Measurements from ENCODE around the gene P2RX3. TPM values are rescaled to one million over a fixed set of nuclear protein-coding genes. Genes with fewer than 3 reads are reported as not detected.

P2RX3 gene
- total RNA-seq, 1 experiment from 2014 or later, result 0.15 TPM

DNA sequence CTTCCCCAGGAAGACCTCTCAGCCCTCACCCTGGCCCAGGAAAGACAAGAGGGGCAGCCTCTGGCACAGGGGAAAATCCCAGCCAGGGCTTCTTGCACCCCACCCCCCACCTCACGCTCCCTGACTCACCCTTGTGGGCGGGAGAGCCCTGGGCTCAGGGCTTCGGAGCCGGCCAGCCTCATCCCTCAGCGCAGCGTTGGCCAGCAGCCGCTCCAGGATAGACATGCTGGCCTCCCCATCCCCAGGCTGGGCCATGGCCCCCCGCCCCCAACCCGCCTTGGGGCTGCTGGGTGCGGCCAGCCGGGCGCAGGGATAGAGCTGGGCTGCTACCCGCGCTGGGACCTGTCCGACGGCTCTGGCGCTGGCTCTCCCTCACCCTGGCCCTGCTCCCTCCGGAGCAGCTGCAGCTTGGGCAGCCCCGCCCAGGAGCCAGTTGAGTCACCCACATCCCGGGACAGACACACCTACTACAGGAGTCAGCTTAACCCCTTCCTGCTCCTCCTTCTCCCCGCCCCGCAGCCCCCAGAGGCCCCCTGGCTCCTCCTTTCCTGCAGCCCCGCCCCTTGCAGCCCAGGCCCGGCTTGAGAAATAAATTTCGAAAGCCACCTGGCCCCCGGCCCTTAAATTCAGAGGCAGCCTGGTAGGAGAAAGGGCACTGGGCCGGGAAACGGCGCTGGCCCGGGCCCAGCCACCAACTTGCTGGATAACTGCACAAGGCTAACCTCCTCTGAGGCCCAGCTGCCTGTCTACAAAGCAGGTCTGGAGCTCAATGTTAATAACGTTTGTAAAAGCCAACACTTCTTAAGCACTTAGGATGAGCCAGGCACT is 26.8 kb upstream of the P2RX3 start:
- Histone ChIP-seq H2BK5ac (ENCODE audit: insufficient read length, low read length) (no peak overlapping the region), H3K4ac (ENCODE audit: low read depth, low read length) (no peak overlapping the region), H3K79me1 (ENCODE audit: insufficient read depth, low read depth, low read length, poor library complexity, severe bottlenecking) (no peaks in the 10 kb centered on the region), H4K91ac (ENCODE audit: insufficient read length, low read depth, low read length) (no peak overlapping the region), H3K23me2 (ENCODE audit: insufficient read length, low read depth, low read length, poor library complexity, severe bottlenecking) (peaks cover 6% of the 10 kb centered on the region), H3K4me2 (ENCODE audit: insufficient read depth, insufficient read length, low read length) (peak overlapping the region; percentile 48), H3K14ac (ENCODE audit: insufficient read depth, low read length) (peak overlapping the region; percentile 46; the same call in 1 of the 2 replicates), H2AFZ (ENCODE audit: low read length) (no peak overlapping the region), H2BK12ac (ENCODE audit: insufficient read length, low read depth, low read length) (no peak overlapping the region), H3K4me1 (ENCODE audit: insufficient read depth, low read length) (peaks cover 20% of the 10 kb centered on the region), H3K27ac (ENCODE audit: insufficient read length, low read depth, low read length) (no peak overlapping the region), H4K5ac (ENCODE audit: insufficient read length, low read depth, low read length) (no peak overlapping the region), H4K20me1 (ENCODE audit: control insufficient read depth, insufficient read depth, insufficient read length) (no peaks in the 10 kb centered on the region), H3K9me3 (ENCODE audit: control insufficient read depth, low read depth, low read length) (no peaks in the 10 kb centered on the region), H2BK15ac (ENCODE audit: low read depth, low read length) (no peak overlapping the region), H2BK120ac (ENCODE audit: low read depth, low read length, poor library complexity, severe bottlenecking) (no peak overlapping the region), H3K9ac (ENCODE audit: extremely low read depth, insufficient read length, low read length) (peak overlapping the region; percentile 2), H3K23ac (ENCODE audit: insufficient read length, low read depth, low read length) (no peak overlapping the region), H3K18ac (ENCODE audit: insufficient read length, low read depth, low read length) (peak overlapping the region; percentile 35), H3K56ac (ENCODE audit: insufficient read length, low read depth, low read length) (no peak overlapping the region), H3T11ph (ENCODE audit: low read length) (no peak overlapping the region), H2AK5ac (ENCODE audit: insufficient read length, low read length) (no peak overlapping the region), H3K79me2 (ENCODE audit: insufficient read depth, low read length) (peaks cover 5% of the 10 kb centered on the region; the same call in 1 of the 2 replicates), H2BK20ac (ENCODE audit: low read depth, low read length, poor library complexity, severe bottlenecking) (no peak overlapping the region), H3K27me3 (ENCODE audit: insufficient read depth, low read length) (no peaks in the 10 kb centered on the region), H4K8ac (replicated peaks; ENCODE audit: insufficient read length, low read depth, low read length) (no peak overlapping the region)
- peak overlapping the region; percentile 47 to 68; a peak in 4 of 5 replicates for H3K4me3 Mint-ChIP-seq
- H3K4me1 Mint-ChIP-seq, result peaks cover 24 to 25% of the 10 kb centered on the region in 2 experiments
- TF ChIP-seq, protein P1, sequence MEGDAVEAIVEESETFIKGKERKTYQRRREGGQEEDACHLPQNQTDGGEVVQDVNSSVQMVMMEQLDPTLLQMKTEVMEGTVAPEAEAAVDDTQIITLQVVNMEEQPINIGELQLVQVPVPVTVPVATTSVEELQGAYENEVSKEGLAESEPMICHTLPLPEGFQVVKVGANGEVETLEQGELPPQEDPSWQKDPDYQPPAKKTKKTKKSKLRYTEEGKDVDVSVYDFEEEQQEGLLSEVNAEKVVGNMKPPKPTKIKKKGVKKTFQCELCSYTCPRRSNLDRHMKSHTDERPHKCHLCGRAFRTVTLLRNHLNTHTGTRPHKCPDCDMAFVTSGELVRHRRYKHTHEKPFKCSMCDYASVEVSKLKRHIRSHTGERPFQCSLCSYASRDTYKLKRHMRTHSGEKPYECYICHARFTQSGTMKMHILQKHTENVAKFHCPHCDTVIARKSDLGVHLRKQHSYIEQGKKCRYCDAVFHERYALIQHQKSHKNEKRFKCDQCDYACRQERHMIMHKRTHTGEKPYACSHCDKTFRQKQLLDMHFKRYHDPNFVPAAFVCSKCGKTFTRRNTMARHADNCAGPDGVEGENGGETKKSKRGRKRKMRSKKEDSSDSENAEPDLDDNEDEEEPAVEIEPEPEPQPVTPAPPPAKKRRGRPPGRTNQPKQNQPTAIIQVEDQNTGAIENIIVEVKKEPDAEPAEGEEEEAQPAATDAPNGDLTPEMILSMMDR (conservative IDR thresholded peaks at IDR 0.05), result no peak
- DNase-seq, result peak; percentile 98
- H3K36me3 Mint-ChIP-seq (ENCODE audit: insufficient read depth in 1 of 3, low read depth in 3 of 3), result peaks cover 35 to 59% (median 41%) of the 10 kb centered on the region in 3 experiments
- peak overlapping the region; percentile 36 to 86 (median 53); a peak in 3 of 7 replicates for H3K27ac Mint-ChIP-seq
- WGBS (ENCODE audit: extremely low coverage, insufficient read length, low lambda C conversion rate), result no CpG with 5 or more reads among the region's 31 CpGs
- no peaks in the 10 kb centered on the region for H3K27me3 Mint-ChIP-seq (ENCODE audit: low read depth)
- H3K9me3 Mint-ChIP-seq, result no peaks in the 10 kb centered on the region

Measured in H9 (cell line).